Measurements from ENCODE around the gene NFATC2IP. TPM values are rescaled to one million over a fixed set of nuclear protein-coding genes. Genes with fewer than 3 reads are reported as not detected.

NFATC2IP gene
- total and polyA plus RNA-seq, 9 of the 15 experiments (the other 6 are each of a cell fraction or from before 2014, with no cell fraction given) = 15.6 to 106 (median 46.9) TPM

DNA sequence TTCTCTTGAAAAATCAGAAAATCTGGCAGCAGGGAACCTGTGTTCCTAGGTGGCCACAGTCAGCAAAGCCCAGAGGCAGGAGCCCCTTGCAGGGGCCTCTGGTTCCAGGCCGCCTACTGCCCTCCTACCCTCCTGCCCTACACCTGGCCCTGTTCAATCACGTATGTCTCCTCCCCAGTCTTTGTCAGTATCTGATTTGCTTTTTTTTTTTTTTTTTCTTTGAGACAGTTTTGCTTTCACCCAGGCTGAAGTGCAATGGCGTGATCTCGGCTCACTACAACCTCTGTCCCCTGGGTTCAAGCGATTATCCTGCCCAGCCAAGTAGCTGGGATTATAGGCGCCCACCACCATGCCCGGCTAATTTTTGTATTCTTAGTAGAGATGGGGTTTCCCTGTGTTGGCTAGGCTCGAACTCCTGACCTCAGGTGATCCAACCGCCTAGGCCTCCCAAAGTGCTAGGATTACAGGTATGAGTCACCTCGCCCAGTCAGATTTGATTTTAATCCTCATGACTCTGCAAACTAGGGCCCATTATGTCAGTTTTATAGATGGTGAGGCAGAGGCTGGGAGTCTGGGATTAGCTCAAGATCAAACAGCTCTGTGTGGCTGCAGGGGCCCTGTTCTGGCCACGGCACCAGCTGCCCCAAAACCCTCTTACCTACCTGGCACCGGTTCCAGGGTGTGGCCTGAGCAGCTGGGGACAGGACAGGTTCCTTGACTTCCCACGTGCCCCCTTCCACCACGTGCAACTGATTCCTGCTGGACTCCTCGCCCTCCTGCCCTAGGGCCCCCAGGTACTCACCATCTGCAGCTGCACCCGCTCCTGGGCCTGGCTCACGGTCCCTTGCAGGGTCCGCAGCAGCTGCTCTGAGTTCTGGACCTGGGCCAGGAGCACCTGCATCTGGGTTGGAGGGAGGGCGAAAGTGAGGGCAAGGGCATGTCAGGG, 40.4 kb upstream of the NFATC2IP start:
- ChIA-PET POLR2A (interaction anchor here (0.6 kb wide), 1 partner anchor 998 kb away, joined by 4 read pairs; no protein-coding TSS in a partner anchor), CTCF (ENCODE audit: low intra/inter-chr PET ratio) (no interaction called here)
- intact Hi-C loops (cut with micrococcal nuclease) (no loop called here), in situ Hi-C loops (cut with MboI) (no loop called here)
- Histone ChIP-seq H3K27me3 (ENCODE audit: control insufficient read depth in 2 of 2, insufficient read depth in 2 of 2, low read length in 2 of 2) (no peaks in the 10 kb centered on the region), H2AFZ (ENCODE audit: low read depth, low read length) (no peak overlapping the region), H3K79me2 (ENCODE audit: control insufficient read depth, insufficient read depth, low read length) (no peaks in the 10 kb centered on the region), H3K9ac (ENCODE audit: insufficient read depth in 1 of 2, low read depth in 2 of 2, low read length in 2 of 2) (peak overlapping the region in 1 of 2 experiments; percentile 83; a peak in 2 of 4 replicates), H3K27ac (ENCODE audit: extremely low read depth, low read depth, low read length) (no peak overlapping the region), H3K4me2 (ENCODE audit: insufficient read depth, low read length) (no peak overlapping the region), H4K20me1 (replicated peaks; ENCODE audit: control insufficient read depth, insufficient read depth, low read length) (no peaks in the 10 kb centered on the region), H3K4me1 (replicated peaks in 1 of 2; ENCODE audit: control insufficient read depth in 2 of 2, insufficient read depth in 2 of 2, low read length in 2 of 2) (peaks cover 0 to 26% of the 10 kb centered on the region in 2 experiments; a peak in 2 of 5 replicates), H3K9me1 (ENCODE audit: control insufficient read depth, insufficient read depth, low read length) (peaks cover 4% of the 10 kb centered on the region), H3K9me3 (replicated peaks; ENCODE audit: control insufficient read depth, insufficient read depth, low read depth, low read length) (no peaks in the 10 kb centered on the region), H3K4me3 (no peak overlapping the region), H3K36me3 (ENCODE audit: control insufficient read depth, insufficient read depth, low read length) (no peaks in the 10 kb centered on the region)
- DNase-seq (ENCODE audit: extremely low read depth in 1 of 4, low spot score in 3 of 4) = peak in 1 of 4 experiments; percentile 16
- 59% methylated on average over 15 of the region's 19 CpGs for WGBS (ENCODE audit: insufficient coverage, low coverage, missing lambda C conversion rate)
- FAIRE-seq = peak; percentile 29
- ATAC-seq = peak; percentile 40; the same call in 2 of the 3 replicates
- no TSS peak for BruUV-seq (replicated peaks)
- no peak for TF ChIP-seq ILK (tag; IDR thresholded peaks at IDR 0.05; ENCODE audit: borderline replicate concordance, low read depth)
- TF ChIP-seq NFE2 (IDR thresholded peaks at IDR 0.05; ENCODE audit: low read depth) = peak; percentile 70
- TF ChIP-seq HDAC1 (IDR thresholded peaks at IDR 0.05) = peak in 1 of 2 experiments; percentile 42; a peak in 1 of 4 replicates
- TF ChIP-seq JUN (IDR thresholded peaks at IDR 0.05; ENCODE audit: borderline replicate concordance, low read depth, low read length) = peak; percentile 38; the same call in 1 of the 2 replicates
- no peak for TF ChIP-seq JUN (CRISPR knock-in tag; IDR thresholded peaks at IDR 0.05; ENCODE audit: borderline replicate concordance)
- peak; percentile 35; the same call in 1 of the 2 replicates for TF ChIP-seq ARID1B (IDR thresholded peaks at IDR 0.05)
- TF ChIP-seq ZSCAN32 (CRISPR knock-in tag; IDR thresholded peaks at IDR 0.05) = no peak
- TF ChIP-seq, protein P1, sequence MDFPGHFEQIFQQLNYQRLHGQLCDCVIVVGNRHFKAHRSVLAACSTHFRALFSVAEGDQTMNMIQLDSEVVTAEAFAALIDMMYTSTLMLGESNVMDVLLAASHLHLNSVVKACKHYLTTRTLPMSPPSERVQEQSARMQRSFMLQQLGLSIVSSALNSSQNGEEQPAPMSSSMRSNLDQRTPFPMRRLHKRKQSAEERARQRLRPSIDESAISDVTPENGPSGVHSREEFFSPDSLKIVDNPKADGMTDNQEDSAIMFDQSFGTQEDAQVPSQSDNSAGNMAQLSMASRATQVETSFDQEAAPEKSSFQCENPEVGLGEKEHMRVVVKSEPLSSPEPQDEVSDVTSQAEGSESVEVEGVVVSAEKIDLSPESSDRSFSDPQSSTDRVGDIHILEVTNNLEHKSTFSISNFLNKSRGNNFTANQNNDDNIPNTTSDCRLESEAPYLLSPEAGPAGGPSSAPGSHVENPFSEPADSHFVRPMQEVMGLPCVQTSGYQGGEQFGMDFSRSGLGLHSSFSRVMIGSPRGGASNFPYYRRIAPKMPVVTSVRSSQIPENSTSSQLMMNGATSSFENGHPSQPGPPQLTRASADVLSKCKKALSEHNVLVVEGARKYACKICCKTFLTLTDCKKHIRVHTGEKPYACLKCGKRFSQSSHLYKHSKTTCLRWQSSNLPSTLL (IDR thresholded peaks at IDR 0.05) = no peak
- TF ChIP-seq HNRNPUL1 (IDR thresholded peaks at IDR 0.05; ENCODE audit: low read length) = no peak
- peak; percentile 17 for TF ChIP-seq HMGN3 (IDR thresholded peaks at IDR 0.05; ENCODE audit: borderline replicate concordance, extremely low read depth, insufficient read length, low read depth, low read length)
- TF ChIP-seq ZNF23 (CRISPR knock-in tag; IDR thresholded peaks at IDR 0.05) = no peak
- TF ChIP-seq CAMTA2 (CRISPR knock-in tag; conservative IDR thresholded peaks at IDR 0.05) = no peak
- TF ChIP-seq KDM1A (IDR thresholded peaks at IDR 0.05) = peak; percentile 82 to 87
- no peak for TF ChIP-seq ESRRB (CRISPR knock-in tag; IDR thresholded peaks at IDR 0.05; ENCODE audit: borderline replicate concordance)
- TF ChIP-seq DPF2 (IDR thresholded peaks at IDR 0.05) = peak; percentile 57; the same call in 1 of the 2 replicates
- no peak for TF ChIP-seq POLR2A (conservative IDR thresholded peaks at IDR 0.05)
- no peak for TF ChIP-seq POLR2G (IDR thresholded peaks at IDR 0.05; ENCODE audit: low read depth, low read length)
- no peak for TF ChIP-seq CBX8 (IDR thresholded peaks at IDR 0.05; ENCODE audit: borderline replicate concordance, extremely low read depth, low read depth, low read length, poor library complexity, severe bottlenecking)
- no peak for TF ChIP-seq HDAC3 (IDR thresholded peaks at IDR 0.05; ENCODE audit: borderline replicate concordance, partially characterized antibody)
- TF ChIP-seq HSF4 (CRISPR knock-in tag; IDR thresholded peaks at IDR 0.05; ENCODE audit: borderline replicate concordance) = no peak

All from K562 (cell line).